ENCODE results near the gene ZNF136.

ZNF136 gene

GRCh38 chr19:12194827-12195731 is 32.2 kb downstream of the ZNF136 start:
- DNase-seq (ENCODE audit: low read depth, low spot score) = peak; percentile 91

GRCh38 chr19:12198136-12198535 is 35.2 kb downstream of the ZNF136 start:
- DNase-seq (ENCODE audit: low read depth, low spot score) = no peak

DNA sequence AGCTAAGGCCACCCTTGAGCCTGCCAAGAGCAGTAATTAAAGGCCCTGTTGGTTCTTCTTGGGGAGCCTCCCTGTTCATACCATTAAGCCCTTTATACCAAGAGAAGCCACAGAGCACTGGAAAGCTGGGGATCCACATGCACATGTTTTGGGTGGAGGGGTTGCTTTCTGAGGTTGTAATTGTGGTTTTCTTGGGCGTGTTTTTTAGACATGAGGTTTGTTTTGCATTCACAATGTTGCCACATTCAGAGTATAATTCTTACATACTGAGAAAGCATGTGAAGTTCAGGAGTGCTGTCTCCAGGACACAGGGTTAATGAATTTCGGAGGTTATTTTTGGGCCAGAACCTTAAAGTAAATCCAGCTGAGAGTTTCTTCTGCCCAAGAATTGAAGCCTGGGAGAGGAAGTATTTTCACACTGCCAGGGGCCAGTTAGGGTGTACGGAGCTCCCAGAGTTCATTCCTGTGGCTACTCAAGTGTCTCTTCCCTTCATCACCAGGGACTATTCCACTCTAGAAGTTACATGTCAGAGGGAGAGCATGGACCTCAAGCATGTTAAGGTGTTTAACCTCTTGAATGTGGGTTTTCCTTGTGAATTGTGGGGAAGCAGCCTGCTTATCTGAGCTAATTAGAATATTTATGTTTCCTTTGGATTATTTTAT is 37.0 kb downstream of the ZNF136 start:
- DNase-seq (ENCODE audit: low read depth, low spot score) = no peak

DNA sequence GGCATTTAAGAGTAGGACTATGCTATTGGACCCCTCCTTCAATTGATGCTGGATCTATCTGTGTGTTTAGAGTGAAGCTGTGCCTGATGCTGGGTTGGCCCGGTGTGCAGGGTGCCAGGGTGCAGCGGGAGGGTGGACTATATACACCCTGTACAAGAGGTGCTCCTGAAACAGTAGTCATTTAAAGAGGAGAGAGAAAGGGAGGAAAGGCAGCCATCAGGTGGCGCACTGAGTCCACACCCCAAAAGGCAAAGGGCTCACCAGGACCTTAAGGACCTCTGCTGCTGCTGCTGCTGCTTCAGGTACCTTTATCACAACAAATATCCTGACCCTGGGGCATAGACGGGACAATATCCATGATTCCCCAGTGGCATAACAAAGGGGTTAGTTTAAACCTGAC is 39.4 kb downstream of the ZNF136 start:
- DNase-seq (ENCODE audit: low read depth, low spot score) = no peak

GRCh38 chr19:12205296-12205695 is 42.4 kb downstream of the ZNF136 start:
- no peak for DNase-seq (ENCODE audit: low read depth, low spot score)

GRCh38 chr19:12208221-12208620 is 45.3 kb downstream of the ZNF136 start:
- DNase-seq (ENCODE audit: low read depth, low spot score) = no peak

DNA sequence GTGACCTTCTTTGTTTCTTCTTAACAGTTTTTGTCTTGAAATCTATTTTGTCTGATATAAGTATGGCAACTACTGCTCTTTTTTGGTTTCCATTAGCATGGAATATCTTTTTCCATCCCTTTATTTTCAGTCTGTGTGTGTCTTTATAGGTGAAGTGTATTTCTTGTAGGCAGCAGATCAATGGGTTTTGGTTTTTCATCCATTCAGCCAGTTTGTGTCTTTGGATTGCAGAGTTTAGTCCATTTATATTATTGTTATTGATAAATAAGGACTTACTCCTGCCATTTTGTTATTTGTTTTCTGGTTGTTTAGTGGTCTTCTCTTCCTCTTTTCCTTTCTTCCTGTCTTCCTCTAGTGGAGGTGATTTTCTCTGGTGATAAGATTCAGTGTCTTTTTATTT is 54.4 kb downstream of the ZNF136 start:
- DNase-seq (ENCODE audit: low read depth, low spot score) = no peak

DNA sequence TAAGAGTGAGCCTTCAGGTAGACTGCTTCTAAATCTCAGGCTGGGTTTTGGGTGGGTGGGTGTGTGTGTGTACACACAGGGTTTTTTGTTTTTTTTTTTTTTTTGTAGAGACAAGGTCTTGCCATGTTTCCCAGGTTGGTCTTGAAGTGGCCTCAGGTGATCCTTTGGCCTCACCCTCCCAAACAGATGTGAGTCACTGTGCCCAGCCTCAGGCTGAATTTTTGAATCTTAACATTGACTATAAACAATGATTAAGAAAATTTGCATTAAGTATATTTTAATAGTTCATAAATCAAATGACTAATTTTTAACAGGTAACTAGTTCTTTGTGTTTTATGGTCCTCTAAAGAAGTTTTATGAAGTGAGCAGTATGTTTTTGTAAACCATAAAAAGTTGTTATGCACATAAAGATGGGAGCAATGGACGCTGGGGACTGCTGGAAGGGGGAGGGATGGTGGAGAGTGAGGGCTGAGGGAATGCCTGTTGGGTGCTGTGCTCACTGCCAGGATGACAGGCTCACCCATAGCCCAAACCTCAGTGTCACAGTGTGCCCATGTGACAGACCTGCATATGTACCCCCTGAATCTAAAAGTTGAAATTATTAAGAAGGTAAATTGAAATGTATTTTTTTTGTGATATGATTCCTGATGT is 60.2 kb downstream of the ZNF136 start:
- no peak for DNase-seq (ENCODE audit: low read depth, low spot score)

GRCh38 chr19:12224676-12225075 is 61.8 kb downstream of the ZNF136 start:
- DNase-seq (ENCODE audit: low read depth, low spot score) = no peak

GRCh38 chr19:12229990-12230389 is 67.1 kb downstream of the ZNF136 start:
- no peak for DNase-seq (ENCODE audit: low read depth, low spot score)

DNA sequence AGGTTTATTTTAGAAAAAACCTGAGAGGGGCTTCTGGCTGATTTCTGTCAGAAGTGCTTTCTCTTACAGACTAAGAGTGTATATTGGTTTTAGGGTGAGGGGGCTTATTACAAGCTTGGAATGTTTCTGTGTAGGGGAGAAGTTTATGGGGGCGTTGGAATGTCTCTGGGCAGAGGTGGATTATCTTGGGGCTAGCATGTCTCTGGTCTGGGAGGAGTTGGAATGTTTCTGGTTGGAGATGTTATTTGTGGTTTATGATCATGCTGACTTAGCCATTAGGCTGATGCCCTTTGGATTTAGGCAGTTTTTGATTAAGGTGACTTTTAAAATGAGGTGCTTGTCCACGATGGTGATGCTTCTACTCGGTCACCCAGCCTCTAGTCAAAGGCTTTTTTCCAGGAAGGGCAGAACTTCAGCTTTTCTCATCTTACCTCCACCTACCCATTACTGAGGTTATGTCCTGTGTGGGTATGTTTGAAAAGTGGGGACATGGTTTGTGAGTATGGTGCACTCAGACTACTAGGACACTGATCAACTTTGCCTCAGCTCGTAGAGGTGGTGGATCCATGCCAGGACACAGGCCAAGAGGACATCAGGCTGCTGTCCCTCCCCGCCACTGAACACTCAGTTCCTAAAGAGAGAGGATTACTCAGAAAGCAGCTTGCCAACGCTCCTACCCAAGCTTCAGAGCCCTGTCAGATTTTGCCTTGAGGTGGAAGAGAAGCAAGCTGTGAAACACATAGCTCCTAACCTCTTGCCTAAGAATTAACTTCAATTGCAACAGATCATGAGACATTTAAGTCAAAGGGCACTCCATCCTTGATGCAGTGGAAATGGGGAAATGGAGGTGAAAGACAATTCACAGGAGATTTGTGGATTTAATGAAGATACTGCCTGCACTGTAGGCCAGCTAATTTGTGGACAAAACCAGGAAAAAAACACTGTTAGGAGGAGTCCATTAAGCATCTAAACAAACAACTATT is 68.1 kb downstream of the ZNF136 start:
- no peak for DNase-seq (ENCODE audit: low read depth, low spot score)

- no peak for DNase-seq (ENCODE audit: low read depth, low spot score)
Measured at GRCh38 chr19:12232961-12233360, 70.1 kb downstream of the ZNF136 start.

- no peak for DNase-seq (ENCODE audit: low read depth, low spot score)
Measured at GRCh38 chr19:12237143-12237839, 74.4 kb downstream of the ZNF136 start.

All from astrocyte of the hippocampus (primary cell).